Adrenal gland (tissue), 5 donors: ENCODE results near the gene XCL2.

Experiments
- CTCF ChIP-seq, 6 experiments: fragments of 450-650 bp in 4 of 6; fragments of 200-600 bp in 2 of 6; sonication (generic) in 1 of 6; IDR thresholded peaks; 1 replicate in 5 of 6; 2 replicates in 1 of 6; pipeline versions ENCODE4 v1.5.1 to v1.8.0; 2016 to 2021; ENCODE audit warnings: antibody characterized with exemption in 6 of 6, mild to moderate bottlenecking in 2 of 6, moderate library complexity in 1 of 6
- POLR2A ChIP-seq, 2 donors: fragments of 450-650 bp; IDR thresholded peaks; one replicate each; pipeline ENCODE4 v1.6.1; 2017; ENCODE audit warnings: antibody characterized with exemption in 2 of 2, mild to moderate bottlenecking in 2 of 2, moderate library complexity in 1 of 2
- donor health status: DM: no; HTN: no; CAD: no.

- TF ChIP-seq POLR2A (IDR thresholded peaks at IDR 0.05) (no peak), CTCF (IDR thresholded peaks at IDR 0.05) (no peak)
Observed at GRCh38 chr1:168507828-168508227, 36.0 kb downstream of the XCL2 start.
